Keratinocyte (primary cell): ENCODE results near the gene DNAJC9. TPM values are rescaled to one million over a fixed set of nuclear protein-coding genes. Genes with fewer than 3 reads are reported as not detected.
A peak's percentile ranks its signal among the peaks of the same experiment; 100 is the strongest.
"Not testable (repeated sequence)": the region's sequence is repeated elsewhere in the genome, so short reads cannot be mapped to it uniquely, and the experiment has no call there.

Experiments used
- DNase-seq: peaks from one replicate; pipeline ENCODE4 v3.0.0-alpha.2; 2011; ENCODE audit warnings: low read depth, missing footprints, low spot score
- FAIRE-seq: peaks from 2 replicates; lab custom pipeline; 2011; peaks lifted over from hg19 to GRCh38; lab: Jason Lieb, UNC
- H2AFZ ChIP-seq: 2 replicates; pipeline ENCODE4 v1.6.0; 2012; ENCODE audit warnings: low read length, control low read depth, inconsistent platforms; ENCODE audit not compliant: control insufficient read depth
- H3K27ac ChIP-seq: 2 replicates; pipeline ENCODE4 v1.5.1; 2011; ENCODE audit warnings: low read length; ENCODE audit not compliant: control insufficient read depth, insufficient read depth
- H3K27me3 ChIP-seq: 3 replicates; pipeline ENCODE4 v1.6.0; 2011; ENCODE audit warnings: low read length; ENCODE audit not compliant: control insufficient read depth, insufficient read depth; ENCODE audit errors: extremely low read depth
- H3K36me3 ChIP-seq, 2 experiments: 2 replicates in 1 of 2; 3 replicates in 1 of 2; pipeline ENCODE4 v1.5.1; 2011; ENCODE audit warnings: low read length in 2 of 2, mild to moderate bottlenecking in 1 of 2; ENCODE audit not compliant: control insufficient read depth in 2 of 2, insufficient read depth in 2 of 2; ENCODE audit errors: extremely low read depth in 1 of 2
- H3K4me1 ChIP-seq: 3 replicates; pipeline ENCODE4 v1.5.1; 2011; ENCODE audit warnings: low read length; ENCODE audit not compliant: control insufficient read depth, insufficient read depth; ENCODE audit errors: extremely low read depth
- H3K4me2 ChIP-seq: 3 replicates; pipeline ENCODE4 v1.6.0; 2011; ENCODE audit warnings: low read depth, low read length; ENCODE audit not compliant: control insufficient read depth, insufficient read depth; ENCODE audit errors: extremely low read depth
- H3K4me3 ChIP-seq, 3 experiments: fragments of 200-600 bp in 1 of 3; sonication (generic) in 1 of 3; 2 replicates in 2 of 3; 3 replicates in 1 of 3; pipeline ENCODE4 v1.5.1; 2011 to 2016; ENCODE audit warnings: low read length in 3 of 3, mild to moderate bottlenecking in 3 of 3, control low read depth in 2 of 3, inconsistent platforms in 1 of 3, low read depth in 1 of 3, mixed read lengths in 1 of 3, mixed run types in 1 of 3, moderate library complexity in 1 of 3; ENCODE audit not compliant: control insufficient read depth in 2 of 3, insufficient read depth in 2 of 3; ENCODE audit errors: extremely low read depth in 1 of 3
- H3K79me2 ChIP-seq: 2 replicates; pipeline ENCODE4 v1.6.0; 2012; ENCODE audit warnings: low read length; ENCODE audit not compliant: control insufficient read depth, insufficient read depth
- H3K9ac ChIP-seq: 3 replicates; pipeline ENCODE4 v1.6.0; 2011; ENCODE audit warnings: low read length; ENCODE audit not compliant: control insufficient read depth, insufficient read depth; ENCODE audit errors: extremely low read depth
- H3K9me1 ChIP-seq: 3 replicates; pipeline ENCODE4 v1.6.0; 2011; ENCODE audit warnings: low read length; ENCODE audit not compliant: control insufficient read depth, insufficient read depth; ENCODE audit errors: extremely low read depth
- H3K9me3 ChIP-seq: 2 replicates; pipeline ENCODE4 v1.5.1; 2012; ENCODE audit warnings: low read depth, low read length; ENCODE audit not compliant: control insufficient read depth
- H4K20me1 ChIP-seq: 3 replicates; pipeline ENCODE4 v1.6.0; 2011; ENCODE audit warnings: low read length; ENCODE audit not compliant: control insufficient read depth, insufficient read depth; ENCODE audit errors: extremely low read depth
- CTCF ChIP-seq, 3 experiments: IDR thresholded peaks in 1 of 3; conservative IDR thresholded peaks in 1 of 3; optimal IDR thresholded peaks in 1 of 3; 2 replicates in 2 of 3; 3 replicates in 1 of 3; pipeline versions ENCODE3 to v1.5.1; 2011; ENCODE audit warnings: low read length in 3 of 3, mild to moderate bottlenecking in 3 of 3, moderate library complexity in 2 of 3, control low read depth in 1 of 3, inconsistent platforms in 1 of 3; ENCODE audit not compliant: insufficient read depth in 2 of 3; ENCODE audit errors: extremely low read depth in 1 of 3
- EZH2 ChIP-seq: IDR thresholded peaks from one replicate; pipeline ENCODE4 v1.6.1; 2012; ENCODE audit warnings: inconsistent platforms, mild to moderate bottlenecking, low read length, moderate library complexity
- dilution Hi-C: fragments of 300-500 bp; cut with MboI; formaldehyde crosslinking; loops from one replicate; pipeline ENCODE4 v1.7.0; 2020; ENCODE audit warnings: low sequenced_read_pairs; ENCODE audit not compliant: extremely low pct_ligation_motif_present
- polyA plus RNA-seq, 5 experiments: library from polyadenylated mRNA; depleted of rRNA in 3 of 5; stranded (reverse) in 3 of 5; stranded (forward) in 1 of 5; unstranded in 1 of 5; fragments of >200 nt; gene quantifications; 1 replicate in 1 of 5; 2 replicates in 3 of 5; 3 replicates in 1 of 5; pipeline versions ENCODE4 v1.2.1 to v1.2.3, GENCODE V29; 2011 to 2012; ENCODE audit warnings: missing spikeins in 2 of 5, low read depth in 1 of 5, low replicate concordance in 1 of 5

The DNAJC9 gene
- polyA plus RNA-seq, 1 donor (not counting 4 experiments of a cell fraction or from before 2014, with no cell fraction given), result 23.3 TPM

- Histone ChIP-seq H3K27ac (peak overlapping the region; percentile 89), H3K4me1 (peaks cover 17% of the 10 kb centered on the region), H3K9me1 (no peaks in the 10 kb centered on the region), H3K27me3 (no peaks in the 10 kb centered on the region), H4K20me1 (no peaks in the 10 kb centered on the region), H3K9ac (peak overlapping the region; percentile 34), H3K9me3 (no peaks in the 10 kb centered on the region), H3K79me2 (no peaks in the 10 kb centered on the region), H3K4me2 (peak overlapping the region; percentile 44), H3K36me3 (no peaks in the 10 kb centered on the region), H3K4me3 (no peak overlapping the region), H2AFZ (no peak overlapping the region)
- no peak for TF ChIP-seq CTCF (optimal IDR thresholded peaks at IDR 0.05 in 1 of 3, IDR thresholded peaks at IDR 0.05 in 1 of 3, conservative IDR thresholded peaks at IDR 0.05 in 1 of 3; ENCODE audit: extremely low read depth in 1 of 3, insufficient read depth in 2 of 3, low read length in 3 of 3)
- no peak for TF ChIP-seq EZH2
- peak; percentile 50 for DNase-seq
- dilution Hi-C loops, result loop anchor here (25.0 kb wide), 1 partner anchor 125 kb away; no protein-coding TSS in a partner anchor
- FAIRE-seq, result peak; percentile 99
Observed at GRCh38 chr10:73262105-73262730, 15.2 kb upstream of the DNAJC9 start.

GRCh38 chr10:73261362-73261995 lies 14.4 kb upstream of the DNAJC9 start:
- peak overlapping the region; percentile 89 for H3K27ac ChIP-seq
- H3K4me2 ChIP-seq, result no peak overlapping the region
- H3K4me3 ChIP-seq, result no peak overlapping the region
- dilution Hi-C loops, result loop anchor here (25.0 kb wide), 1 partner anchor 126 kb away; no protein-coding TSS in a partner anchor
- peaks cover 17% of the 10 kb centered on the region for H3K4me1 ChIP-seq
- no peaks in the 10 kb centered on the region for H4K20me1 ChIP-seq
- no peak overlapping the region for H2AFZ ChIP-seq
- TF ChIP-seq EZH2 (no peak), CTCF (optimal IDR thresholded peaks at IDR 0.05 in 1 of 3, IDR thresholded peaks at IDR 0.05 in 1 of 3, conservative IDR thresholded peaks at IDR 0.05 in 1 of 3; ENCODE audit: extremely low read depth in 1 of 3, insufficient read depth in 2 of 3, low read length in 3 of 3) (no peak)
- no peaks in the 10 kb centered on the region for H3K9me3 ChIP-seq
- H3K79me2 ChIP-seq, result no peaks in the 10 kb centered on the region
- DNase-seq (no peak), FAIRE-seq (peak; percentile 51)
- peak overlapping the region; percentile 36 for H3K9ac ChIP-seq
- H3K36me3 ChIP-seq, result no peaks in the 10 kb centered on the region
- H3K27me3 ChIP-seq, result no peaks in the 10 kb centered on the region
- no peaks in the 10 kb centered on the region for H3K9me1 ChIP-seq

GRCh38 chr10:73258612-73259011 lies 11.6 kb upstream of the DNAJC9 start:
- H3K4me1 ChIP-seq, result peaks cover 19% of the 10 kb centered on the region
- H3K9me1 ChIP-seq, H2AFZ ChIP-seq, H3K9me3 ChIP-seq, H3K4me2 ChIP-seq, H3K9ac ChIP-seq, H3K36me3 ChIP-seq, H3K27ac ChIP-seq, H4K20me1 ChIP-seq, FAIRE-seq, H3K79me2 ChIP-seq, DNase-seq, H3K27me3 ChIP-seq, H3K4me3 ChIP-seq: not testable (repeated sequence)
- dilution Hi-C loops, result loop anchor here (25.0 kb wide), 1 partner anchor 129 kb away; no protein-coding TSS in a partner anchor
